GM12874 (cell line): ENCODE measurements around the gene OR10AG1.

ENCODE experiments used
- TF ChIP-seq, protein P1 (sequence below): IDR thresholded peaks from 2 replicates; pipeline ENCODE4 v1.5.1; 2011; ENCODE audit warnings: low read depth, mild to moderate bottlenecking, control low read depth, low read length, moderate library complexity; ENCODE audit not compliant: insufficient read depth

Gene OR10AG1, protein sequence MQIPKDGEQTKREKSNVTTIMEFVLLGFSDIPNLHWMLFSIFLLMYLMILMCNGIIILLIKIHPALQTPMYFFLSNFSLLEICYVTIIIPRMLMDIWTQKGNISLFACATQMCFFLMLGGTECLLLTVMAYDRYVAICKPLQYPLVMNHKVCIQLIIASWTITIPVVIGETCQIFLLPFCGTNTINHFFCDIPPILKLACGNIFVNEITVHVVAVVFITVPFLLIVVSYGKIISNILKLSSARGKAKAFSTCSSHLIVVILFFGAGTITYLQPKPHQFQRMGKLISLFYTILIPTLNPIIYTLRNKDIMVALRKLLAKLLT

DNA sequence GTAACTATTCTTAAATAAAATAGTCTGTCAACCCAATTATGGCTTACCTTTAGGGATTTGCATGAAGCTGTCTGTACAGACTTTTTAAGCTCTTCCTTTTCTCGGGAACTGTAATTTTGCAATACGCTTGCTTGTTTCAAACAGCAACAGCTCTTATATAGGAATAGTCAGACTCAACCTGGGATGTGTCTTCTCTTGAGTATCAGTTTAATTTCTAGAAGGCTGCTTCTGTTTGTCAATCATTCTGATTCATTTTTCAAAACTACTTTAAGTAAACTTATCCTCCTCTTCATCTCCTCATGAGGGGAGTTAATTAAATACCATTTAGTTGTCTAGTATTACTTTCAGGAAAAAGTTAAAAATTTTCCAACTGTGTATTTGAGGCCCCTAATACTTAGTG, at the start of gene OR10AG1:
OR10AG1 (minus strand) TSS at position 101 of the 400 bp plus-strand sequence; CDS start at position 63, 38 bp downstream.
- TF ChIP-seq, protein P1, sequence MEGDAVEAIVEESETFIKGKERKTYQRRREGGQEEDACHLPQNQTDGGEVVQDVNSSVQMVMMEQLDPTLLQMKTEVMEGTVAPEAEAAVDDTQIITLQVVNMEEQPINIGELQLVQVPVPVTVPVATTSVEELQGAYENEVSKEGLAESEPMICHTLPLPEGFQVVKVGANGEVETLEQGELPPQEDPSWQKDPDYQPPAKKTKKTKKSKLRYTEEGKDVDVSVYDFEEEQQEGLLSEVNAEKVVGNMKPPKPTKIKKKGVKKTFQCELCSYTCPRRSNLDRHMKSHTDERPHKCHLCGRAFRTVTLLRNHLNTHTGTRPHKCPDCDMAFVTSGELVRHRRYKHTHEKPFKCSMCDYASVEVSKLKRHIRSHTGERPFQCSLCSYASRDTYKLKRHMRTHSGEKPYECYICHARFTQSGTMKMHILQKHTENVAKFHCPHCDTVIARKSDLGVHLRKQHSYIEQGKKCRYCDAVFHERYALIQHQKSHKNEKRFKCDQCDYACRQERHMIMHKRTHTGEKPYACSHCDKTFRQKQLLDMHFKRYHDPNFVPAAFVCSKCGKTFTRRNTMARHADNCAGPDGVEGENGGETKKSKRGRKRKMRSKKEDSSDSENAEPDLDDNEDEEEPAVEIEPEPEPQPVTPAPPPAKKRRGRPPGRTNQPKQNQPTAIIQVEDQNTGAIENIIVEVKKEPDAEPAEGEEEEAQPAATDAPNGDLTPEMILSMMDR, result no peak

DNA sequence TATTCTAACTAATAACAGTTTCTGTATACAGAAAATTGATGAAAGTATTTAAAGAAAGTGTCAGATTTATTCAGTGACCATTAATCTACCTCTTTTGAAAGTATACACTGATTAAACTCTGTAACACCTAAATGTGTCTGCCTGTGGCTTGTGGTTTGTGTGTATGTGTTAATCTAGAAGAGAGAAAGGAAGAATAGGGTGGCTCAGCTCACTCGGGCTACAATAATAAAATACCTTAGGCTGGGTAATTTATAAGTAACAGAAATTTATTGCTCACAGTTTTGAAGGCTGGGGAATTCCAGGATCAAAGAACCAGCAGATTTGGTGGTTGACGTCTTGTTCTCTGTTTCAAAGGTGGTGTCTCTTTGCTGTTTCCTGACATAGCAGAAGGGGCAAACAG, 44.1 kb upstream of the OR10AG1 start:
- TF ChIP-seq, protein P1, result no peak

DNA sequence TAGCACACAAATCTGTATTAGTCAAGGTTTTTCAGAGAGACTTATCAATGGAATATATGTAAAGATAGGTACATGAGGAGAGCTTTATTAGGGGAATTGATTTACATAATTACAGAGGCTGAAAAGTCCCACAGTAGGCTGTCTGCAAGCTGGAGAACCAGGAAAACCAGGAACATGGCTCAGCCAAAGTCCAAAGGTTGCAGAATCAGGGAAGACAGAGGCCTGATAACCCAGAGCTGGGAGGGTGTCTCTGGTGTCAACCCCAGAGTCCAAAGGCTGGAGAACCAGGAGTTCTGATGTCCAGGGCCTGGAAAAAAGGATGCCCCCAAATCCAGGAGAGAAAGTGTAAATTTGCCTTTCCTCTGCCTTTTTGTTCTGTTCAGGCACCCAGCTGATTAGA, 41.0 kb upstream of the OR10AG1 start:
- TF ChIP-seq, protein P1, result no peak

DNA sequence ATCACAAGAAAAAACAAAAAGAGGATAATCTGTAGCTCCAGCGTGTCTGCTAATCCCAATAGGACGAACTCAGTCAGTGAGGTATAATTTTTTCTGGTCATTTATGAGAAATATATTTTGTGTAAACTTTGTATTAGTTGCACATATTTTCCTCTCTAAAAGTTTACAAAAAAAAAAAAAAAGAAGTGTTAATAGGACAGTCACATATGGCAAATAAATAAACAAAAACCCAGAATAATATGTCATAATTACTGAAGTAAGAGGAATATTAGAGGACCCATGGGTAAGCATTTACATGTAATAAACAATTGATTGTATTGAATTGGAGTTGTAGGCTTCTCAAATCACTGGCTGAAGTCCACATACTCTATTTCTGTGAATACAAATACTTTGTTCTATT, 24.8 kb upstream of the OR10AG1 start, which contains the start of gene OR5F1:
OR5F1 (minus strand) TSS at position 101 of the 400 bp plus-strand sequence; CDS start at position 101, 0 bp downstream.
- TF ChIP-seq, protein P1, result no peak

DNA sequence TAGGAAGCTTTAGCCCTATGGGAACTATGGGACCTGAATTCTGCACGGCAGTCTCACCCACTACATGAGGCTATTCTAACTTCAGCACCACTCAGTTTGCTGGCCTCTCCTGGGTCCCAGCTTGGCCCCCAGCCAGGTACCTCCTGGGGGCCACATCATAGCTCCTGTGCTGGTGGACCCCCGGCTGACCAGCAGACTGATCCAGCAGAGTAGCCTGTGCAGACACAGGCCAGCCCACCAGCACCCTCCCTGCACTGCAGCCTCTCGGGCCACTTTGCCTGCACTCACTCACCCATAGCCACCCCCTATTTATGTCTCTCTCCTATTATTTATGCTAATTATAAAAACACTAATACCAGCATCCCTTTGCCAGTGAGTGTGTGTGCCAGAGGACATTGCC, 1.2 kb upstream of the OR10AG1 start:
- TF ChIP-seq, protein P1, result no peak

DNA sequence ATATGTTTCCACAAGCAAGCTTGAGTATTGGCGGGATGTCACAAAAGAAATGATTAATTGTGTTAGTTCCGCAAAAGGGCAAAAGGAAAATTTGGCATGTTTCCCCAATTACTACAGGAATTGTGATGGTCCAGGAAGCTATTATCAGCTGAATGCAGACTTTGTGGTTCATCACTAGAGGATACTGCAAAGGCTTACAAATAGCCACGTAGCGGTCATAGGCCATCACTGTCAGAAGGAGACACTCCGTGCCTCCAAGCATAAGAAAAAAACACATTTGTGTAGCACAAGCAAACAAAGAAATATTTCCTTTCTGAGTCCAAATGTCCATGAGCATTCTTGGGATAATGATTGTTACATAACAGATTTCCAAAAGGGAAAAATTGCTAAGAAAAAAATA, 1.8 kb downstream of the OR10AG1 start:
- TF ChIP-seq, protein P1, result no peak

DNA sequence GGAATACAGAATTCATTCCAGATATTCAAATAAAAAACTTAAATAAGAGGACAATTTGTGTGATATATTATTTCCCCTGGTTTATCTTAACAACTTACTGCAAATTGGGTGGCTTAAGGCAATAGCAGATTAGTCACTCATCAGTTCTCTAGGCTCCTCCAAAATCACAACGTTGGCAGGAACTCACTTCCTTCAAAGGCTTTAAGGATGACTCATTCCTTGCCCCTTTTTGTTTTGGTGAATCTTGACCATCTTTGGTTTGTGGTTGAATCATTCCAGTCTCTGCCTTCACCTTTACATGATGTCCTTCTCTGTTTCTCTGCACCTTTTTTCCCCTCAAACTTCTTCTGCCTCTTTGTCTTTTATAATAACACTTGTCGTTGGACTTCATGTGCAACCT, 3.4 kb downstream of the OR10AG1 start:
- TF ChIP-seq, protein P1, result no peak
